DND-41 (cell line): ENCODE data around the gene GRIP2.

Experiments used
- ATAC-seq: fragments of 200-7000 bp; cut with Tn5 transposase; 3 replicates; pipeline ENCODE4 v1.9.1; 2021; ENCODE audit warnings: low read depth; ENCODE audit not compliant: insufficient read depth
- DNase-seq: peaks from one replicate; pipeline ENCODE4 v3.0.0-alpha.2; 2020
- H2AFZ ChIP-seq: 2 replicates; pipeline ENCODE4 v1.6.0; 2012; ENCODE audit warnings: low read depth, low read length
- H3K27ac ChIP-seq: 2 replicates; pipeline ENCODE4 v1.5.1; 2012; ENCODE audit warnings: low read length, inconsistent platforms
- H3K27me3 ChIP-seq: fragments of 200-600 bp; sonication (generic); 2 replicates; pipeline ENCODE4 v1.6.0; 2012; ENCODE audit warnings: low read length, mild to moderate bottlenecking, inconsistent platforms; ENCODE audit not compliant: insufficient read depth, poor library complexity
- H3K36me3 ChIP-seq: 2 replicates; pipeline ENCODE4 v1.5.1; 2012; ENCODE audit warnings: low read length, inconsistent platforms; ENCODE audit not compliant: insufficient read depth
- H3K4me1 ChIP-seq: 2 replicates; pipeline ENCODE4 v1.5.1; 2012; ENCODE audit warnings: mild to moderate bottlenecking, low read length; ENCODE audit not compliant: insufficient read depth
- H3K4me2 ChIP-seq: 2 replicates; pipeline ENCODE4 v1.6.0; 2012; ENCODE audit warnings: mild to moderate bottlenecking, moderate library complexity, low read length, inconsistent platforms; ENCODE audit not compliant: insufficient read depth
- H3K4me3 ChIP-seq, 2 experiments: fragments of 200-600 bp in 1 of 2; shearing (Covaris generic) in 1 of 2; 2 replicates each; pipeline ENCODE4 v1.5.1; 2012 to 2016; ENCODE audit warnings: inconsistent platforms in 2 of 2, low read length in 2 of 2, mild to moderate bottlenecking in 2 of 2, low read depth in 1 of 2, moderate library complexity in 1 of 2
- H3K79me2 ChIP-seq: 2 replicates; pipeline ENCODE4 v1.6.0; 2012; ENCODE audit warnings: low read length, inconsistent platforms; ENCODE audit not compliant: insufficient read depth
- H3K9ac ChIP-seq: 2 replicates; pipeline ENCODE4 v1.6.0; 2012; ENCODE audit warnings: low read depth, mild to moderate bottlenecking, inconsistent platforms, low read length, moderate library complexity
- H3K9me3 ChIP-seq: 2 replicates; pipeline ENCODE4 v1.5.1; 2012; ENCODE audit warnings: low read length, moderate library complexity, mild to moderate bottlenecking, inconsistent platforms; ENCODE audit not compliant: insufficient read depth, severe bottlenecking
- H4K20me1 ChIP-seq: 2 replicates; pipeline ENCODE4 v1.6.0; 2012; ENCODE audit warnings: low read length; ENCODE audit not compliant: insufficient read depth
- CTCF ChIP-seq: IDR thresholded peaks from 2 replicates; pipeline ENCODE4 v1.5.1; 2012; ENCODE audit warnings: borderline replicate concordance, low read length, moderate library complexity, mild to moderate bottlenecking; ENCODE audit not compliant: poor library complexity, severe bottlenecking; ENCODE audit errors: extremely low read depth
- EZH2 ChIP-seq: IDR thresholded peaks from 3 replicates; pipeline ENCODE4 v1.6.1; 2012; ENCODE audit warnings: borderline replicate concordance, low read depth, mild to moderate bottlenecking, moderate library complexity, low read length, inconsistent platforms; ENCODE audit not compliant: severe bottlenecking

GRIP2 gene

GRCh38 chr3:14586611-14587010 lies 46.5 kb upstream of the GRIP2 start:
- Histone ChIP-seq H3K27ac (no peak overlapping the region), H3K4me2 (no peak overlapping the region)

GRCh38 chr3:14583548-14584091 lies 43.5 kb upstream of the GRIP2 start:
- no peak for ATAC-seq
- Histone ChIP-seq H4K20me1 (no peaks in the 10 kb centered on the region), H3K9ac (no peak overlapping the region), H3K27ac (no peak overlapping the region), H3K4me1 (no peaks in the 10 kb centered on the region), H3K4me3 (no peak overlapping the region), H3K9me3 (no peaks in the 10 kb centered on the region), H2AFZ (no peak overlapping the region), H3K27me3 (peaks cover 22% of the 10 kb centered on the region), H3K36me3 (no peaks in the 10 kb centered on the region), H3K4me2 (no peak overlapping the region), H3K79me2 (no peaks in the 10 kb centered on the region)
- DNase-seq = no peak
- TF ChIP-seq EZH2 = no peak
- no peak for TF ChIP-seq CTCF

More at GRCh38 chr3:14586611-14587010, 46.5 kb upstream of the GRIP2 start:
- no peaks in the 10 kb centered on the region for H3K79me2 ChIP-seq
- H2AFZ ChIP-seq = no peak overlapping the region
- H3K4me1 ChIP-seq = no peaks in the 10 kb centered on the region
- TF ChIP-seq EZH2 = no peak
- no peak for TF ChIP-seq CTCF
- H3K4me3 ChIP-seq = no peak overlapping the region
- H3K27me3 ChIP-seq = peaks cover 30% of the 10 kb centered on the region
- no peaks in the 10 kb centered on the region for H4K20me1 ChIP-seq
- no peak for DNase-seq
- no peaks in the 10 kb centered on the region for H3K9me3 ChIP-seq
- H3K36me3 ChIP-seq = no peaks in the 10 kb centered on the region
- no peak overlapping the region for H3K9ac ChIP-seq
- ATAC-seq = no peak

- no peak for TF ChIP-seq EZH2
- no peak for TF ChIP-seq CTCF
- H3K36me3 ChIP-seq = no peaks in the 10 kb centered on the region
- H3K4me1 ChIP-seq = no peaks in the 10 kb centered on the region
- H3K9ac ChIP-seq = no peak overlapping the region
- no peak overlapping the region for H3K27ac ChIP-seq
- H3K79me2 ChIP-seq = no peaks in the 10 kb centered on the region
- H2AFZ ChIP-seq = no peak overlapping the region
- no peak for ATAC-seq
- H3K4me3 ChIP-seq = no peak overlapping the region
- no peak for DNase-seq
- H4K20me1 ChIP-seq = no peaks in the 10 kb centered on the region
- H3K4me2 ChIP-seq = no peak overlapping the region
- no peaks in the 10 kb centered on the region for H3K9me3 ChIP-seq
- peaks cover 15% of the 10 kb centered on the region for H3K27me3 ChIP-seq
Measured at GRCh38 chr3:14582045-14582410, 41.9 kb upstream of the GRIP2 start.
